Esophagus muscularis mucosa (tissue), 4 donors: Measurements from ENCODE around the gene ATE1. TPM values are rescaled to one million over a fixed set of nuclear protein-coding genes. Genes with fewer than 3 reads are reported as not detected.
A peak's percentile ranks its signal among the peaks of the same experiment; 100 is the strongest.
"Not testable (repeated sequence)": the region's sequence is repeated elsewhere in the genome, so short reads cannot be mapped to it uniquely, and the experiment has no call there.

Experiments
- DNase-seq: peaks from one replicate; pipeline ENCODE4 v3.0.0-alpha.2; 2017; ENCODE audit errors: extremely low spot score
- H3K27ac ChIP-seq, 4 donors: fragments of 200-600 bp; sonication (generic); replicated peaks in 1 of 4; 1 replicate in 3 of 4; 2 replicates in 1 of 4; pipeline ENCODE4 v1.5.1; 2016 to 2019; ENCODE audit warnings: mild to moderate bottlenecking in 1 of 4
- H3K27me3 ChIP-seq, 4 donors: fragments of 200-600 bp; sonication (generic); one replicate each; pipeline versions ENCODE4 v1.5.1 to v1.6.0; 2016 to 2019
- H3K36me3 ChIP-seq, 4 donors: fragments of 200-600 bp; sonication (generic); one replicate each; pipeline ENCODE4 v1.5.1; 2016 to 2019
- H3K4me1 ChIP-seq, 4 donors: fragments of 200-600 bp; sonication (generic); one replicate each; pipeline ENCODE4 v1.5.1; 2016 to 2019
- H3K4me3 ChIP-seq, 4 donors: fragments of 200-600 bp; sonication (generic); 1 replicate in 2 of 4; 2 replicates in 2 of 4; pipeline ENCODE4 v1.5.1; 2016 to 2019; ENCODE audit warnings: mild to moderate bottlenecking in 4 of 4, moderate library complexity in 1 of 4
- H3K9me3 ChIP-seq, 4 donors: fragments of 200-600 bp; sonication (generic); 1 replicate in 3 of 4; 2 replicates in 1 of 4; pipeline ENCODE4 v1.5.1; 2016 to 2019
- CTCF ChIP-seq, 3 experiments: fragments of 200-600 bp in 2 of 3; fragments of 450-650 bp in 1 of 3; sonication (generic) in 2 of 3; IDR thresholded peaks; one replicate each; pipeline ENCODE4 v1.5.1; 2017 to 2019; ENCODE audit warnings: antibody characterized with exemption in 3 of 3, mild to moderate bottlenecking in 2 of 3, moderate library complexity in 1 of 3
- EP300 ChIP-seq: sonication (generic); formaldehyde crosslinking; IDR thresholded peaks from one replicate; pipeline ENCODE4 v1.6.1; 2017; ENCODE audit warnings: antibody characterized with exemption
- POLR2A ChIP-seq: fragments of 450-650 bp; IDR thresholded peaks from one replicate; pipeline ENCODE4 v1.6.1; 2017; ENCODE audit warnings: antibody characterized with exemption, moderate library complexity, mild to moderate bottlenecking, low read depth
- POLR2AphosphoS5 ChIP-seq, 2 donors: sonication (generic); formaldehyde crosslinking; IDR thresholded peaks; one replicate each; pipeline ENCODE4 v1.6.1; 2017; ENCODE audit warnings: antibody characterized with exemption in 2 of 2
- WGBS: methylation state at CpG from one replicate; pipeline ENCODE4 v1.1.5; 2018; 5-methylcytosine and 5-hydroxymethylcytosine counted together
- intact Hi-C: fragments of 100-400 bp; cut with DNase I; formaldehyde crosslinking; loops from one replicate; pipeline ENCODE4 v1.15.1; 2023
- total RNA-seq, 4 donors: library from RNA; depleted of rRNA; stranded (reverse); fragments of >200 nt; gene quantifications; one replicate each; pipeline versions ENCODE4 v1.1.0 to v1.2.1, GENCODE V29; 2016

The ATE1 gene
- total RNA-seq, 4 donors from 2014 or later, result 27.8 to 29.5 (median 28.4) TPM

GRCh38 chr10:121702351-121703320 is 225.2 kb downstream of the ATE1 start:
- H3K36me3 ChIP-seq, result no peaks in the 10 kb centered on the region
- TF ChIP-seq POLR2AphosphoS5 (IDR thresholded peaks at IDR 0.05) (no peak), EP300 (no peak), POLR2A (no peak), CTCF (IDR thresholded peaks at IDR 0.05) (no peak)
- peaks cover 0 to 11% (median 8%) of the 10 kb centered on the region in 4 donors for H3K4me1 ChIP-seq
- H3K9me3 ChIP-seq, result peaks cover 0 to 5% (median 0%) of the 10 kb centered on the region in 4 donors
- no peak overlapping the region for H3K4me3 ChIP-seq
- H3K27ac ChIP-seq, result peak overlapping the region in 2 of 4 donors; percentile 18 to 33
- 45% methylated on average over 13 of the region's 13 CpGs for WGBS
- intact Hi-C loops, result no loop called here
- H3K27me3 ChIP-seq, result no peaks in the 10 kb centered on the region
- DNase-seq, result no peak

- DNase-seq, result no peak
- intact Hi-C loops, result no loop called here
- Histone ChIP-seq H3K9me3 (peaks cover 0 to 5% (median 0%) of the 10 kb centered on the region in 4 donors), H3K4me1 (peaks cover 0 to 11% (median 8%) of the 10 kb centered on the region in 4 donors), H3K27ac (no peak overlapping the region), H3K4me3 (no peak overlapping the region), H3K27me3 (no peaks in the 10 kb centered on the region), H3K36me3 (no peaks in the 10 kb centered on the region)
- TF ChIP-seq EP300 (no peak), POLR2A (no peak), POLR2AphosphoS5 (IDR thresholded peaks at IDR 0.05) (no peak), CTCF (IDR thresholded peaks at IDR 0.05) (no peak)
- 91% methylated on average over 1 of the region's 1 CpG for WGBS
These were observed 227.4 kb downstream of the ATE1 start for GRCh38 chr10:121700416-121700815.

- H3K27ac ChIP-seq, intact Hi-C loops, H3K27me3 ChIP-seq, H3K4me3 ChIP-seq, H3K36me3 ChIP-seq, H3K9me3 ChIP-seq, DNase-seq: not testable (repeated sequence)
- peaks cover 0 to 11% (median 8%) of the 10 kb centered on the region in 4 donors for H3K4me1 ChIP-seq
- 85% methylated on average over 3 of the region's 3 CpGs for WGBS
These were observed 228.1 kb downstream of the ATE1 start for GRCh38 chr10:121699703-121700102.

- Histone ChIP-seq H3K9me3 (peaks cover 0 to 5% (median 0%) of the 10 kb centered on the region in 4 donors), H3K4me3 (no peak overlapping the region), H3K27me3 (no peaks in the 10 kb centered on the region), H3K27ac (no peak overlapping the region), H3K36me3 (no peaks in the 10 kb centered on the region), H3K4me1 (peaks cover 0 to 11% (median 8%) of the 10 kb centered on the region in 4 donors)
- no peak for DNase-seq
- intact Hi-C loops, result no loop called here
- TF ChIP-seq POLR2A (no peak), POLR2AphosphoS5 (IDR thresholded peaks at IDR 0.05) (no peak)
- 94% methylated on average over 12 of the region's 12 CpGs for WGBS
These were observed 228.9 kb downstream of the ATE1 start for GRCh38 chr10:121698902-121699301.

- intact Hi-C loops, result no loop called here
- Histone ChIP-seq H3K27me3 (no peaks in the 10 kb centered on the region), H3K27ac (no peak overlapping the region), H3K36me3 (no peaks in the 10 kb centered on the region), H3K4me1 (peaks cover 0 to 11% (median 8%) of the 10 kb centered on the region in 4 donors), H3K9me3 (peaks cover 0 to 5% (median 0%) of the 10 kb centered on the region in 4 donors), H3K4me3 (no peak overlapping the region)
- DNase-seq, result no peak
- TF ChIP-seq EP300 (no peak), POLR2AphosphoS5 (IDR thresholded peaks at IDR 0.05) (no peak), CTCF (IDR thresholded peaks at IDR 0.05) (no peak), POLR2A (no peak)
- WGBS, result 64% methylated on average over 7 of the region's 7 CpGs
These were observed 229.5 kb downstream of the ATE1 start for GRCh38 chr10:121698336-121698735.
